ENCODE results near the gene HMBS.
"Not testable (repeated sequence)": the region's sequence is repeated elsewhere in the genome, so short reads cannot be mapped to it uniquely, and the experiment has no call there.

The HMBS gene

DNA sequence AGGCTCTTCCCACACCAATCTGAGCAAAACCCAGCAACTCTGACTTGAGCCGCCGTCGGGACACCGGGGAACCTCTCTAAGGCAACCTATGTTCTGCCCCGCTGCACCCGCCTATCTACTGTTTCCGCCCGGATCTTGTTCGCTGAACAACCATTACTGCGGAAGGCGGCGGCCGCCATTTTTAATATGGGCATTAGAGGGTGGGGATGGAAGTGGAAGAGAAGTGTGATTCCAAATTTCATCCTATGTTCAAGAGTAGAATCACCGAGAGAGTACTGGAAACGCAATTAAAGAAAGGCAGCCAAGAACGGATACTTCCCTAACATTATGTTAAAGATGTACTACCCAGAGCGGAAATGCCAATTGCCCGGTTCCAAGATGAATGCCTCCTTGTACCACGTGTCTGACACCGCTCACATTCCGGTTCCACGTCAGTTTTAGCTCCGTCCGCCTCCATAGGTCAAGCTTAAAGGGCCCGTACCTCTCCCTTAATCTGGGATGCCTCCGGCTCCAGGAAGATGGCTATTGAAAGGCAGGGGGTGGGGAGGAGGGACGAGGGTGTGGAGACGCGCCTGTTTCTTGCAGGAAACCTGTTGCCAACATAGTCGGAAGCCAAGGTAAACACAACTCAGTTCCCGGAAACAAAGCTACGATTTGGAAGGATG is 17.2 kb downstream of the HMBS start, which contains the start of gene DPAGT1:
TSS of gene DPAGT1 (minus strand) at position 95 of the 665 bp plus-strand sequence. CDS start 198 bp downstream, outside the sequence.
- DNase-seq (ENCODE audit: extremely low read depth, low read depth): peak; percentile 96
- TF ChIP-seq, protein P1, sequence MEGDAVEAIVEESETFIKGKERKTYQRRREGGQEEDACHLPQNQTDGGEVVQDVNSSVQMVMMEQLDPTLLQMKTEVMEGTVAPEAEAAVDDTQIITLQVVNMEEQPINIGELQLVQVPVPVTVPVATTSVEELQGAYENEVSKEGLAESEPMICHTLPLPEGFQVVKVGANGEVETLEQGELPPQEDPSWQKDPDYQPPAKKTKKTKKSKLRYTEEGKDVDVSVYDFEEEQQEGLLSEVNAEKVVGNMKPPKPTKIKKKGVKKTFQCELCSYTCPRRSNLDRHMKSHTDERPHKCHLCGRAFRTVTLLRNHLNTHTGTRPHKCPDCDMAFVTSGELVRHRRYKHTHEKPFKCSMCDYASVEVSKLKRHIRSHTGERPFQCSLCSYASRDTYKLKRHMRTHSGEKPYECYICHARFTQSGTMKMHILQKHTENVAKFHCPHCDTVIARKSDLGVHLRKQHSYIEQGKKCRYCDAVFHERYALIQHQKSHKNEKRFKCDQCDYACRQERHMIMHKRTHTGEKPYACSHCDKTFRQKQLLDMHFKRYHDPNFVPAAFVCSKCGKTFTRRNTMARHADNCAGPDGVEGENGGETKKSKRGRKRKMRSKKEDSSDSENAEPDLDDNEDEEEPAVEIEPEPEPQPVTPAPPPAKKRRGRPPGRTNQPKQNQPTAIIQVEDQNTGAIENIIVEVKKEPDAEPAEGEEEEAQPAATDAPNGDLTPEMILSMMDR (IDR thresholded peaks at IDR 0.05; ENCODE audit: low read depth, low read length, missing control alignments): no peak
- peak within 1 kb of the TSS; percentile 91 for H3K4me3 ChIP-seq (replicated peaks; ENCODE audit: low read depth, low read length)

DNA sequence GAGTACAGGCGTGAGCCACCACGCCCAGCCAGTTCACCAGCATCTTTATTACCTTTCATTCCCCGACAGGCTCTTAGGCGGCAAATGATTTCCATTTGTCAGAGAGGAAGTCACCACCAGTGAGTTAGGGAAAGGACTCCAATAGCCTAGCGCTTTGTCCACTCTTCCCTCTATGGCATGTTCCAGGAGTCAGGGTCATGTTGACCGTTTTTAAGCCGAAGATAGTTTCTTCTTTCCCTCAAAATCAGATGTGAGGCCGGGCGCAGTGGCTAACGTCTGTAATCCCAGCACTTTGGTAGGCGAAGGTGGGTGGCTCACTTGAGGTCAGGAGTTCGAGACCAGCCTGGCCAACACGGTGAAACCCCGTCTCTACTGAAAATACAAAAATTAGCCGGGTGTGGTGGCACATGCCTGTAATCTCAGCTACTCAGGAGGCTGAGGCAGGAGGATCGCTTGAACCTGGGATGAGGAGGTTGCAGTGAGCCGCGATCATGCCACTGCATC is 18.5 kb downstream of the HMBS start:
- peak overlapping the region; percentile 91 for H3K4me3 ChIP-seq (replicated peaks; ENCODE audit: low read depth, low read length)
- DNase-seq (ENCODE audit: extremely low read depth, low read depth): not testable (repeated sequence)

GRCh38 chr11:119103793-119104192 is 19.1 kb downstream of the HMBS start:
- no peak overlapping the region for H3K4me3 ChIP-seq (replicated peaks; ENCODE audit: low read depth, low read length)
- DNase-seq (ENCODE audit: extremely low read depth, low read depth): no peak
- TF ChIP-seq, protein P1 (IDR thresholded peaks at IDR 0.05; ENCODE audit: low read depth, low read length, missing control alignments): no peak

DNA sequence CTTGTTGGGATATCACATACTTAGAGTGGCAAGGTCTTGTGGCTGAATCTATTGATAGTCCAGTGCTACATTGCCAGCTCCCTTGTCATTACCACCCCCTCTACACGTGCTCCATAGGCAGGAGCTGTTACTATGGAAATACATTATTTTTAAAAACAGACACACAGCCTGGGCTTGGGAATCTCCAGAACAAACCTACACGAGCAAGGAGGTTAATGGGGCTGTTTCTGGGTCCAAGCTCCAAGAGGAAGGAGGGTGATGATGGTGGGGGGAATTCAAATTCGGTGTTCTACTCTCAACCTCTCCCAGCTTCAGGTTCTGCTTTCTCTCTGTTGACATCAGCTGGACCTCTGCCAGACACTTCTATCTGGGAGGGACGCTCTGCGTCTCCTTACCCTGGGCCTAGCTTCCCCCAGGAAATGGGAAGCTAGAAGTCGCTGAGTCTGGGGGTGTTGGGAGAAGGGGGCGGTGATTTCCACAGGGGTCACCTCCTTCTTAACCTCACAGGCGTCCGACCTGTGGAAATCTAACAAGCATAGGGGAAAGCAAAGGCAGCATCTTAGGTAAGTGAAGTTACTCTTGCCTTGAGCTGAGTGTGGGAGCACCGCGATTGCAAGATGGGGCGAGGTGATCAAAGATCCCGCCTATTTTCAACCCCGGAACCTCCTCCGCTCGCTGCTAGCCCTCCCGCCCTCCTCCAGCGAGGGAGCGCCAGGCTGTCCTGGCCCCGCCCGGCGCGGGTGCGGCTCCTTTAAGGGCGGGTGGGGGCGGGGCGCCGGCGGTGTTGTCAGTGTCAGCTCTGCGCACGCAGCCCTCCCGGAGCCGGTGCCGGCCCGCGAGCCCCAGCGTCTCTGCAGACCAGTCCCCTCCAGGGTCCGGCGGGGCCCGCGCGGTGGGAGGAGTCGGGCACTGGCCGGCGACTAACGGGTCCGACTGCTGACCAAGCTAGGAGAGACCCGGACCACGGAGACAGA is 22.2 kb downstream of the HMBS start, which contains the start of gene C2CD2L:
TSS of gene C2CD2L (plus strand) at position 781 of the 974 bp plus-strand sequence. CDS start 398 bp downstream, outside the sequence.
- H3K4me3 ChIP-seq (replicated peaks; ENCODE audit: low read depth, low read length): peak within 1 kb of the TSS; percentile 73
- no peak for DNase-seq (ENCODE audit: extremely low read depth, low read depth)
- TF ChIP-seq, protein P1 (IDR thresholded peaks at IDR 0.05; ENCODE audit: low read depth, low read length, missing control alignments): no peak

- no peak for DNase-seq (ENCODE audit: extremely low read depth, low read depth)
These were observed 23.0 kb downstream of the HMBS start for GRCh38 chr11:119107538-119108145.

GRCh38 chr11:119108146-119108856 is 23.6 kb downstream of the HMBS start:
- peak overlapping the region; percentile 73 for H3K4me3 ChIP-seq (replicated peaks; ENCODE audit: low read depth, low read length)
- no peak for DNase-seq (ENCODE audit: extremely low read depth, low read depth)

More at GRCh38 chr11:119107538-119108145, 23.0 kb downstream of the HMBS start:
- H3K4me3 ChIP-seq (replicated peaks; ENCODE audit: low read depth, low read length): peak overlapping the region; percentile 73
- TF ChIP-seq, protein P1 (IDR thresholded peaks at IDR 0.05; ENCODE audit: low read depth, low read length, missing control alignments): no peak

More at GRCh38 chr11:119108146-119108856, 23.6 kb downstream of the HMBS start:
- TF ChIP-seq, protein P1 (IDR thresholded peaks at IDR 0.05; ENCODE audit: low read depth, low read length, missing control alignments): no peak

All from HFF-Myc (cell line).